ENCODE measurements around the gene CAT.

CAT gene

DNA sequence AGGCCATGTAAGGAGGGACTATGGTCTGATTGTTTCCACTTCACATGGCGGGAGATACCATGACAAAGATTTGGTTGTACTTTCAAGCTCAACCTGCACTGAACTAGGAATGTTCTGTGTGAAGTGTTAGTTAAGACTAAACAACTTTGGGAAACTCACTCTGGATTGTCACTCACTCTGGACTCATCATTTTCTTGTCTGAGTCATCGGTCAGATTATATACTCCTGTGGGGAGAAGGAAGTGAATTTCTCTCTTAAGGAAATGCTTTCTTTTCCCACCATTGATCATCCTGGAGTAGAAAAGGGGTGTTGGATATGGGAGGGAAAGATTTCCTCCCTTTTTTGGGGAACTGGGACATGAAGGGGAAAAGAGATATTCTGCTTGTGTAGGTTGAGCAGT, 26.9 kb upstream of the CAT start:
- Histone ChIP-seq H4K20me1 (ENCODE audit: insufficient read depth, low read length, poor library complexity, severe bottlenecking) (no peaks in the 10 kb centered on the region), H3K36me3 (ENCODE audit: insufficient read depth, low read length) (no peaks in the 10 kb centered on the region)

DNA sequence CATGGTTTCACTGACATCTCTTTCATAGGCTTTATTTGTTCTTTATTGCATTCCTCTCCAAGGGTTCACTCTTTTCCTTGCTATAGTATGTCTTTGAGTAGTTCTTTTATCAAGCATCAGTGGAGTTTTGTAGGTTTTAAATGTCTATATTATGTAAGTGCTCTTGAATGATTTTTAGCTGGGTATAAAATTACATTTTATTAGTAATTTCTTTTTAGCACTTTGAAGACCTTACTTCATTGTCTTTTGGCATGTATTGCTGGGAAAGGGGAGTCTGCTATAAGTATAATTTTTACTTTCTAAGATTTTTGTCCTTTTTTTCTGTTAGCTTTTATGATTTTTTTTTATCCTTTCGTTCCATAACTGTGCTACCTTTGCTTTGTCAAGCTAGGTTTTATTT, 25.5 kb upstream of the CAT start:
- Histone ChIP-seq H3K4me3 (ENCODE audit: low read length, poor library complexity, severe bottlenecking) (no peak overlapping the region), H3K9ac (ENCODE audit: low read depth, low read length, poor library complexity, severe bottlenecking) (no peak overlapping the region), H3K79me2 (ENCODE audit: insufficient read depth, low read length) (no peaks in the 10 kb centered on the region), H3K9me3 (ENCODE audit: insufficient read depth, low read depth, low read length) (peaks cover 7% of the 10 kb centered on the region; the same call in 1 of the 2 replicates), H3K4me1 (ENCODE audit: insufficient read depth, low read length, poor library complexity, severe bottlenecking) (peaks cover 4% of the 10 kb centered on the region), H3K27me3 (ENCODE audit: insufficient read depth, low read length, poor library complexity, severe bottlenecking) (no peaks in the 10 kb centered on the region), H3K9me2 (replicated peaks; ENCODE audit: low read depth, low read length) (no peaks in the 10 kb centered on the region), H2AFZ (ENCODE audit: low read length) (no peak overlapping the region), H3K4me2 (ENCODE audit: low read depth, low read length, poor library complexity, severe bottlenecking) (no peak overlapping the region), H4K20me1 (ENCODE audit: insufficient read depth, low read length, poor library complexity, severe bottlenecking) (no peaks in the 10 kb centered on the region), H3K36me3 (ENCODE audit: insufficient read depth, low read length) (no peaks in the 10 kb centered on the region), H3F3A (ENCODE audit: low read depth) (no peaks in the 10 kb centered on the region)
- no peak for TF ChIP-seq EZH2phosphoT487 (IDR thresholded peaks at IDR 0.05; ENCODE audit: borderline replicate concordance)
- TF ChIP-seq, protein P1, sequence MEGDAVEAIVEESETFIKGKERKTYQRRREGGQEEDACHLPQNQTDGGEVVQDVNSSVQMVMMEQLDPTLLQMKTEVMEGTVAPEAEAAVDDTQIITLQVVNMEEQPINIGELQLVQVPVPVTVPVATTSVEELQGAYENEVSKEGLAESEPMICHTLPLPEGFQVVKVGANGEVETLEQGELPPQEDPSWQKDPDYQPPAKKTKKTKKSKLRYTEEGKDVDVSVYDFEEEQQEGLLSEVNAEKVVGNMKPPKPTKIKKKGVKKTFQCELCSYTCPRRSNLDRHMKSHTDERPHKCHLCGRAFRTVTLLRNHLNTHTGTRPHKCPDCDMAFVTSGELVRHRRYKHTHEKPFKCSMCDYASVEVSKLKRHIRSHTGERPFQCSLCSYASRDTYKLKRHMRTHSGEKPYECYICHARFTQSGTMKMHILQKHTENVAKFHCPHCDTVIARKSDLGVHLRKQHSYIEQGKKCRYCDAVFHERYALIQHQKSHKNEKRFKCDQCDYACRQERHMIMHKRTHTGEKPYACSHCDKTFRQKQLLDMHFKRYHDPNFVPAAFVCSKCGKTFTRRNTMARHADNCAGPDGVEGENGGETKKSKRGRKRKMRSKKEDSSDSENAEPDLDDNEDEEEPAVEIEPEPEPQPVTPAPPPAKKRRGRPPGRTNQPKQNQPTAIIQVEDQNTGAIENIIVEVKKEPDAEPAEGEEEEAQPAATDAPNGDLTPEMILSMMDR (conservative IDR thresholded peaks at IDR 0.05; ENCODE audit: low read length) = no peak

More for the DNA sequence above, 26.9 kb upstream of the CAT start:
- no peaks in the 10 kb centered on the region for H3K4me1 ChIP-seq (ENCODE audit: insufficient read depth, low read length, poor library complexity, severe bottlenecking)
- H3K4me2 ChIP-seq (ENCODE audit: low read depth, low read length, poor library complexity, severe bottlenecking) = no peak overlapping the region
- no peak overlapping the region for H3K9ac ChIP-seq (ENCODE audit: low read depth, low read length, poor library complexity, severe bottlenecking)
- H3K9me3 ChIP-seq (ENCODE audit: insufficient read depth, low read depth, low read length) = peaks cover 7% of the 10 kb centered on the region; the same call in 1 of the 2 replicates
- H3K4me3 ChIP-seq (ENCODE audit: low read length, poor library complexity, severe bottlenecking) = no peak overlapping the region
- no peaks in the 10 kb centered on the region for H3F3A ChIP-seq (ENCODE audit: low read depth)
- no peaks in the 10 kb centered on the region for H3K9me2 ChIP-seq (replicated peaks; ENCODE audit: low read depth, low read length)
- H2AFZ ChIP-seq (ENCODE audit: low read length) = no peak overlapping the region
- H3K27me3 ChIP-seq (ENCODE audit: insufficient read depth, low read length, poor library complexity, severe bottlenecking) = no peaks in the 10 kb centered on the region
- H3K79me2 ChIP-seq (ENCODE audit: insufficient read depth, low read length) = no peaks in the 10 kb centered on the region
- TF ChIP-seq, protein P1 (conservative IDR thresholded peaks at IDR 0.05; ENCODE audit: low read length) = no peak
- TF ChIP-seq EZH2phosphoT487 (IDR thresholded peaks at IDR 0.05; ENCODE audit: borderline replicate concordance) = no peak

DNA sequence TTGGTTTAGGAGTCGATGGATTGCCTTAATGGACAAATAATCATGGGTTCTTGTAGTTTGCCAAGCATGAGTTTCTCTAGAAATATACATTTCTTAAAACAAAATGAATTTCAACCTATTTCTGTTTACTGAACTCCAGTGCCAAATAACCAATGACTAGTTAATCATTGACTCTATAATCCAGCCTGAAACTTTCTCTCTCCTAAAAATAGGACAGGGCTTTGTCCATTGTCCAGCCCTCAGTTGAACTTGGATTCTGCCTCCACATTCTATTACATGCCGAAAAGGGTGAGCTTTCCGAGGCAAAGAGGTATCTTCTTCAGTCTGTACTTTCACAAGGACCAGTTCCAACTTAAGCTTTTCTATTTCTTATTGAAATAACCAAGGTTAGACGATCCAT, 23.2 kb upstream of the CAT start:
- no peak overlapping the region for H3K4me2 ChIP-seq (ENCODE audit: low read depth, low read length, poor library complexity, severe bottlenecking)
- peaks cover 7% of the 10 kb centered on the region for H3K4me1 ChIP-seq (ENCODE audit: insufficient read depth, low read length, poor library complexity, severe bottlenecking)
- H3K27me3 ChIP-seq (ENCODE audit: insufficient read depth, low read length, poor library complexity, severe bottlenecking) = peaks cover 4% of the 10 kb centered on the region
- TF ChIP-seq, protein P1 (conservative IDR thresholded peaks at IDR 0.05; ENCODE audit: low read length) = no peak
- TF ChIP-seq EZH2phosphoT487 (IDR thresholded peaks at IDR 0.05; ENCODE audit: borderline replicate concordance) = no peak
- H2AFZ ChIP-seq (ENCODE audit: low read length) = no peak overlapping the region
- H3K9me2 ChIP-seq (replicated peaks; ENCODE audit: low read depth, low read length) = no peaks in the 10 kb centered on the region
- H3K79me2 ChIP-seq (ENCODE audit: insufficient read depth, low read length) = no peaks in the 10 kb centered on the region
- H3F3A ChIP-seq (ENCODE audit: low read depth) = no peaks in the 10 kb centered on the region
- no peak overlapping the region for H3K9ac ChIP-seq (ENCODE audit: low read depth, low read length, poor library complexity, severe bottlenecking)
- H3K36me3 ChIP-seq (ENCODE audit: insufficient read depth, low read length) = no peaks in the 10 kb centered on the region
- no peaks in the 10 kb centered on the region for H4K20me1 ChIP-seq (ENCODE audit: insufficient read depth, low read length, poor library complexity, severe bottlenecking)
- H3K4me3 ChIP-seq (ENCODE audit: low read length, poor library complexity, severe bottlenecking) = no peak overlapping the region
- peaks cover 7% of the 10 kb centered on the region; the same call in 1 of the 2 replicates for H3K9me3 ChIP-seq (ENCODE audit: insufficient read depth, low read depth, low read length)
